Measurements from ENCODE around the gene VEPH1.

GRCh38 chr3:157226173-157226847 lies 276.9 kb downstream of the VEPH1 start:
- TF ChIP-seq CTCF (IDR thresholded peaks at IDR 0.05 in 4 of 5, conservative IDR thresholded peaks at IDR 0.05 in 1 of 5): no peak
- TF ChIP-seq POLR2A (IDR thresholded peaks at IDR 0.05): no peak

All from gastrocnemius medialis (tissue), 4 donors.